Kidney epithelial cell (primary cell): ENCODE data around the gene KRTAP5-8. TPM values are rescaled to one million over a fixed set of nuclear protein-coding genes. Genes with fewer than 3 reads are reported as not detected.
"Not testable (repeated sequence)": the region's sequence is repeated elsewhere in the genome, so short reads cannot be mapped to it uniquely, and the experiment has no call there.

ENCODE experiments used
- DNase-seq: peaks from one replicate; pipeline ENCODE4 v3.0.0-alpha.2; 2010; ENCODE audit warnings: low read depth
- H3K27me3 ChIP-seq: 2 replicates; pipeline ENCODE4 v1.6.0; 2011; ENCODE audit warnings: low read length; ENCODE audit not compliant: control insufficient read depth, insufficient read depth
- H3K36me3 ChIP-seq: 2 replicates; pipeline ENCODE4 v1.5.1; 2011; ENCODE audit warnings: low read length; ENCODE audit not compliant: control insufficient read depth, insufficient read depth
- H3K4me3 ChIP-seq: 2 replicates; pipeline ENCODE4 v1.5.1; 2011; ENCODE audit warnings: low read depth, mild to moderate bottlenecking, control low read depth, low read length
- CTCF ChIP-seq: IDR thresholded peaks from 2 replicates; pipeline ENCODE4 v1.5.1; 2011; ENCODE audit warnings: mild to moderate bottlenecking, moderate library complexity, low read length, control low read depth, inconsistent platforms; ENCODE audit not compliant: insufficient read depth, poor library complexity, severe bottlenecking
- total RNA-seq: library from RNA; depleted of rRNA; stranded (reverse); fragments of >200 nt; gene quantifications from 2 replicates; pipeline ENCODE4 v1.2.3, GENCODE V29; 2015

KRTAP5-8 gene
- total RNA-seq, 1 donor from 2014 or later, result not detected

GRCh38 chr11:71519546-71519945 lies 18.3 kb upstream of the KRTAP5-8 start:
- DNase-seq, result no peak
- no peak overlapping the region for H3K4me3 ChIP-seq
- no peaks in the 10 kb centered on the region for H3K27me3 ChIP-seq
- no peaks in the 10 kb centered on the region for H3K36me3 ChIP-seq
- TF ChIP-seq CTCF, result no peak

- no peak overlapping the region for H3K4me3 ChIP-seq
- H3K36me3 ChIP-seq, result no peaks in the 10 kb centered on the region
- H3K27me3 ChIP-seq, result peaks cover 4% of the 10 kb centered on the region
- no peak for DNase-seq
- no peak for TF ChIP-seq CTCF
Observed at GRCh38 chr11:71525188-71525937, 12.5 kb upstream of the KRTAP5-8 start.

- no peak for TF ChIP-seq CTCF
- no peak for DNase-seq
- no peak overlapping the region for H3K4me3 ChIP-seq
- peaks cover 4% of the 10 kb centered on the region for H3K27me3 ChIP-seq
- no peaks in the 10 kb centered on the region for H3K36me3 ChIP-seq
Observed at GRCh38 chr11:71525938-71526495, 11.8 kb upstream of the KRTAP5-8 start.

- not testable (repeated sequence) for H3K27me3 ChIP-seq, H3K36me3 ChIP-seq, H3K4me3 ChIP-seq, DNase-seq
Observed at GRCh38 chr11:71526796-71527575, 10.8 kb upstream of the KRTAP5-8 start, which contains the start of gene KRTAP5-7. TSS of gene KRTAP5-7 (plus strand) at chr11:71527267. CDS start at chr11:71527301, 34 bp downstream.

- Histone ChIP-seq H3K4me3 (no peak overlapping the region), H3K36me3 (no peaks in the 10 kb centered on the region), H3K27me3 (peaks cover 4% of the 10 kb centered on the region)
- no peak for DNase-seq
- no peak for TF ChIP-seq CTCF
Observed at GRCh38 chr11:71527576-71528210, 10.1 kb upstream of the KRTAP5-8 start.

GRCh38 chr11:71530602-71531001 lies 7.2 kb upstream of the KRTAP5-8 start:
- H3K4me3 ChIP-seq, result no peak overlapping the region
- no peak for TF ChIP-seq CTCF
- DNase-seq, result no peak

More at GRCh38 chr11:71530602-71531001, 7.2 kb upstream of the KRTAP5-8 start:
- Histone ChIP-seq H3K27me3 (peaks cover 2% of the 10 kb centered on the region), H3K36me3 (no peaks in the 10 kb centered on the region)
